Keratinocyte (primary cell): ENCODE results near the gene IL21R.

ENCODE experiments used
- EZH2 ChIP-seq: IDR thresholded peaks from one replicate; pipeline ENCODE4 v1.6.1; 2012; ENCODE audit warnings: inconsistent platforms, mild to moderate bottlenecking, low read length, moderate library complexity
- TF ChIP-seq, protein P1 (sequence below), 3 experiments: IDR thresholded peaks in 1 of 3; conservative IDR thresholded peaks in 1 of 3; optimal IDR thresholded peaks in 1 of 3; 2 replicates in 2 of 3; 3 replicates in 1 of 3; pipeline versions ENCODE3 to v1.5.1; 2011; ENCODE audit warnings: low read length in 3 of 3, mild to moderate bottlenecking in 3 of 3, moderate library complexity in 2 of 3, control low read depth in 1 of 3, inconsistent platforms in 1 of 3; ENCODE audit not compliant: insufficient read depth in 2 of 3; ENCODE audit errors: extremely low read depth in 1 of 3

DNA sequence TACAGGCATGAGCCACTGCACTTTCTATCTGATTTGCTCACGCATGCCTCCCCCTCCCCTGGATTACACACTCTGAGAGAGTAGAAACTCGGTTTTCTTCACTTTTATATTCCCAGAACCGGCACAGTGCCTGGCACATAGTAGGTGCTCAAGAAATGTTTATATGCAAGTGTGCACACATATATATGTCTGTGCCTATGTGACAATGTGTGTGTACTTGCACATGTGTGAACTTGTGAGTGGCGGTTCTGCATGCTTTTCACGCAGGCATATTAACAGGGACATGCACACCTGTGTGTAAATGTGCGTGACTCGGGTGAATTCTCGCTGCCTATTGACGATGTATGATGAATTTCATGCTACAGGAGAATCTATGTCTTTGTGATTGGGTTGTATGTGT lies 22.1 kb upstream of the IL21R start:
- TF ChIP-seq, protein P1, sequence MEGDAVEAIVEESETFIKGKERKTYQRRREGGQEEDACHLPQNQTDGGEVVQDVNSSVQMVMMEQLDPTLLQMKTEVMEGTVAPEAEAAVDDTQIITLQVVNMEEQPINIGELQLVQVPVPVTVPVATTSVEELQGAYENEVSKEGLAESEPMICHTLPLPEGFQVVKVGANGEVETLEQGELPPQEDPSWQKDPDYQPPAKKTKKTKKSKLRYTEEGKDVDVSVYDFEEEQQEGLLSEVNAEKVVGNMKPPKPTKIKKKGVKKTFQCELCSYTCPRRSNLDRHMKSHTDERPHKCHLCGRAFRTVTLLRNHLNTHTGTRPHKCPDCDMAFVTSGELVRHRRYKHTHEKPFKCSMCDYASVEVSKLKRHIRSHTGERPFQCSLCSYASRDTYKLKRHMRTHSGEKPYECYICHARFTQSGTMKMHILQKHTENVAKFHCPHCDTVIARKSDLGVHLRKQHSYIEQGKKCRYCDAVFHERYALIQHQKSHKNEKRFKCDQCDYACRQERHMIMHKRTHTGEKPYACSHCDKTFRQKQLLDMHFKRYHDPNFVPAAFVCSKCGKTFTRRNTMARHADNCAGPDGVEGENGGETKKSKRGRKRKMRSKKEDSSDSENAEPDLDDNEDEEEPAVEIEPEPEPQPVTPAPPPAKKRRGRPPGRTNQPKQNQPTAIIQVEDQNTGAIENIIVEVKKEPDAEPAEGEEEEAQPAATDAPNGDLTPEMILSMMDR (optimal IDR thresholded peaks at IDR 0.05 in 1 of 3, IDR thresholded peaks at IDR 0.05 in 1 of 3, conservative IDR thresholded peaks at IDR 0.05 in 1 of 3; ENCODE audit: extremely low read depth in 1 of 3, insufficient read depth in 2 of 3, low read length in 3 of 3), result no peak
- TF ChIP-seq EZH2, result no peak
